OCI-LY1 (cell line): Measurements from ENCODE around the gene CCDC85C.

ENCODE experiments used
- H2AFZ ChIP-seq: fragments of 200-600 bp; sonication (generic), shearing (Covaris generic); 2 replicates; pipeline ENCODE4 v1.6.0; 2014; ENCODE audit warnings: antibody characterized with exemption, mild to moderate bottlenecking, low read length
- H3F3A ChIP-seq: fragments of 200-600 bp; sonication (generic), shearing (Covaris generic); 2 replicates; pipeline ENCODE4 v1.6.0; 2014; ENCODE audit warnings: mild to moderate bottlenecking, antibody characterized with exemption, low read length, moderate library complexity; ENCODE audit not compliant: insufficient read depth
- H3K27ac ChIP-seq: fragments of 200-600 bp; sonication (generic); 2 replicates; pipeline ENCODE4 v1.5.1; 2014; ENCODE audit warnings: low read length, mixed run types, mild to moderate bottlenecking, low read depth; ENCODE audit not compliant: poor library complexity, severe bottlenecking
- H3K27me3 ChIP-seq: fragments of 200-600 bp; sonication (generic); 2 replicates; pipeline ENCODE4 v1.6.0; 2014; ENCODE audit warnings: antibody characterized with exemption, mild to moderate bottlenecking, low read length, moderate library complexity; ENCODE audit not compliant: insufficient read depth
- H3K36me3 ChIP-seq: fragments of 200-600 bp; sonication (generic); 2 replicates; pipeline ENCODE4 v1.6.1; 2014; ENCODE audit warnings: mild to moderate bottlenecking, antibody characterized with exemption, low read length, moderate library complexity, mixed read lengths; ENCODE audit not compliant: insufficient read depth
- H3K4me1 ChIP-seq: fragments of 200-600 bp; sonication (generic); 2 replicates; pipeline ENCODE4 v1.5.1; 2014; ENCODE audit warnings: mild to moderate bottlenecking, low read length, moderate library complexity; ENCODE audit not compliant: insufficient read depth, severe bottlenecking
- H3K4me2 ChIP-seq: fragments of 200-600 bp; sonication (generic), shearing (Covaris generic); 2 replicates; pipeline ENCODE4 v1.6.1; 2014; ENCODE audit warnings: low read length
- H3K4me3 ChIP-seq: fragments of 200-600 bp; sonication (generic); 2 replicates; pipeline ENCODE4 v1.5.1; 2014; ENCODE audit warnings: low read length, low read depth, mild to moderate bottlenecking, mixed read lengths; ENCODE audit not compliant: poor library complexity, severe bottlenecking
- H3K79me2 ChIP-seq: fragments of 200-600 bp; shearing (Covaris generic); 2 replicates; pipeline ENCODE4 v1.6.1; 2016; ENCODE audit warnings: mixed run types, low read length, mixed read lengths; ENCODE audit not compliant: insufficient read depth
- H3K9ac ChIP-seq: fragments of 200-600 bp; sonication (generic), shearing (Covaris generic); 2 replicates; pipeline ENCODE4 v1.6.1; 2014; ENCODE audit warnings: mild to moderate bottlenecking, low read length, mixed read lengths
- H3K9me2 ChIP-seq: fragments of 200-600 bp; sonication (generic), shearing (Covaris generic); 2 replicates; pipeline ENCODE4 v1.6.1; 2014; ENCODE audit warnings: low read depth, mild to moderate bottlenecking, low read length, mixed read lengths
- H3K9me3 ChIP-seq: fragments of 200-600 bp; shearing (Covaris generic); 2 replicates; pipeline ENCODE4 v1.6.1; 2014; ENCODE audit warnings: low read length, mixed read lengths
- H4K20me1 ChIP-seq: fragments of 200-600 bp; sonication (generic), shearing (Covaris generic); 2 replicates; pipeline ENCODE4 v1.6.0; 2016; ENCODE audit warnings: mild to moderate bottlenecking, low read length; ENCODE audit not compliant: insufficient read depth
- CTCF ChIP-seq: fragments of 200-600 bp; sonication (generic), shearing (Covaris generic); IDR thresholded peaks from 2 replicates; pipeline ENCODE4 v1.5.1; 2017; ENCODE audit warnings: mild to moderate bottlenecking, antibody characterized with exemption, low read length, moderate library complexity, mixed read lengths
- EZH2 ChIP-seq: fragments of 200-600 bp; sonication (generic), shearing (Covaris generic); IDR thresholded peaks from 2 replicates; pipeline ENCODE4 v1.8.0; 2017; ENCODE audit warnings: borderline replicate concordance, mixed run types, mild to moderate bottlenecking, antibody characterized with exemption, low read length, moderate library complexity, mixed read lengths

The CCDC85C gene

GRCh38 chr14:99602788-99603415 is 1.1 kb downstream of the CCDC85C start:
- Histone ChIP-seq H3F3A (no peaks in the 10 kb centered on the region), H2AFZ (no peak overlapping the region), H3K4me3 (no peak overlapping the region), H3K4me2 (no peak overlapping the region), H3K79me2 (no peaks in the 10 kb centered on the region), H4K20me1 (no peaks in the 10 kb centered on the region), H3K36me3 (no peaks in the 10 kb centered on the region), H3K27ac (no peak overlapping the region), H3K4me1 (no peaks in the 10 kb centered on the region), H3K27me3 (no peaks in the 10 kb centered on the region), H3K9ac (no peak overlapping the region), H3K9me2 (no peaks in the 10 kb centered on the region), H3K9me3 (no peaks in the 10 kb centered on the region)
- no peak for TF ChIP-seq EZH2
- no peak for TF ChIP-seq CTCF

GRCh38 chr14:99602054-99602787 is 1.8 kb downstream of the CCDC85C start:
- no peak overlapping the region for H3K4me3 ChIP-seq
- no peak overlapping the region for H3K4me2 ChIP-seq
- no peak overlapping the region for H3K9ac ChIP-seq
- TF ChIP-seq EZH2 (no peak), CTCF (no peak)
- H4K20me1 ChIP-seq = no peaks in the 10 kb centered on the region
- no peaks in the 10 kb centered on the region for H3K9me3 ChIP-seq
- H3K36me3 ChIP-seq = no peaks in the 10 kb centered on the region
- H3K9me2 ChIP-seq = no peaks in the 10 kb centered on the region
- no peak overlapping the region for H2AFZ ChIP-seq
- no peak overlapping the region for H3K27ac ChIP-seq
- H3K79me2 ChIP-seq = no peaks in the 10 kb centered on the region
- no peaks in the 10 kb centered on the region for H3K27me3 ChIP-seq
- no peaks in the 10 kb centered on the region for H3F3A ChIP-seq
- no peaks in the 10 kb centered on the region for H3K4me1 ChIP-seq

- Histone ChIP-seq H3F3A (no peaks in the 10 kb centered on the region), H3K27ac (no peak overlapping the region), H2AFZ (no peak overlapping the region), H3K4me1 (no peaks in the 10 kb centered on the region), H3K9ac (no peak overlapping the region), H3K27me3 (no peaks in the 10 kb centered on the region), H3K9me3 (no peaks in the 10 kb centered on the region), H3K79me2 (no peaks in the 10 kb centered on the region), H4K20me1 (no peaks in the 10 kb centered on the region), H3K9me2 (no peaks in the 10 kb centered on the region), H3K36me3 (no peaks in the 10 kb centered on the region), H3K4me2 (no peak overlapping the region), H3K4me3 (no peak overlapping the region)
- TF ChIP-seq CTCF (no peak), EZH2 (no peak)
These were observed 2.6 kb downstream of the CCDC85C start for GRCh38 chr14:99601361-99601831.
